Measurements from ENCODE around the gene AKAIN1.

Gene AKAIN1

GRCh38 chr18:5145168-5145825, 51.8 kb downstream of the AKAIN1 start:
- no peaks in the 10 kb centered on the region for H3K36me3 Mint-ChIP-seq
- peaks cover 14% of the 10 kb centered on the region for H3K27me3 Mint-ChIP-seq
- no peak overlapping the region for H3K27ac Mint-ChIP-seq
- H3K4me3 Mint-ChIP-seq, result no peak overlapping the region
- no peak for ATAC-seq
- peaks cover 13% of the 10 kb centered on the region for H3K4me1 Mint-ChIP-seq
- no peaks in the 10 kb centered on the region for H3K9me3 Mint-ChIP-seq

GRCh38 chr18:5144629-5145028, 52.4 kb downstream of the AKAIN1 start:
- Mint-ChIP-seq H3K9me3 (no peaks in the 10 kb centered on the region), H3K4me1 (peaks cover 13% of the 10 kb centered on the region), H3K27me3 (peaks cover 14% of the 10 kb centered on the region), H3K4me3 (no peak overlapping the region), H3K36me3 (no peaks in the 10 kb centered on the region), H3K27ac (no peak overlapping the region)
- no peak for ATAC-seq

- no peak for ATAC-seq
Observed at GRCh38 chr18:5142859-5143258, 54.2 kb downstream of the AKAIN1 start.

GRCh38 chr18:5142131-5142530, 54.9 kb downstream of the AKAIN1 start:
- H3K36me3 Mint-ChIP-seq, result no peaks in the 10 kb centered on the region
- H3K27ac Mint-ChIP-seq, result no peak overlapping the region
- H3K27me3 Mint-ChIP-seq, result peaks cover 15% of the 10 kb centered on the region
- no peaks in the 10 kb centered on the region for H3K9me3 Mint-ChIP-seq
- H3K4me3 Mint-ChIP-seq, result no peak overlapping the region
- peaks cover 13% of the 10 kb centered on the region for H3K4me1 Mint-ChIP-seq
- no peak for ATAC-seq

More at GRCh38 chr18:5142859-5143258, 54.2 kb downstream of the AKAIN1 start:
- Mint-ChIP-seq H3K4me1 (peaks cover 13% of the 10 kb centered on the region), H3K4me3 (no peak overlapping the region), H3K27ac (no peak overlapping the region), H3K9me3 (no peaks in the 10 kb centered on the region), H3K27me3 (peaks cover 14% of the 10 kb centered on the region), H3K36me3 (no peaks in the 10 kb centered on the region)

- H3K27ac Mint-ChIP-seq, result no peak overlapping the region
- no peaks in the 10 kb centered on the region for H3K36me3 Mint-ChIP-seq
- no peak overlapping the region for H3K4me3 Mint-ChIP-seq
- no peaks in the 10 kb centered on the region for H3K4me1 Mint-ChIP-seq
- ATAC-seq, result no peak
- no peaks in the 10 kb centered on the region for H3K9me3 Mint-ChIP-seq
- H3K27me3 Mint-ChIP-seq, result peaks cover 22% of the 10 kb centered on the region
Observed at GRCh38 chr18:5137261-5137660, 59.8 kb downstream of the AKAIN1 start.

- ATAC-seq, result peak; percentile 40
- H3K9me3 Mint-ChIP-seq, result no peaks in the 10 kb centered on the region
- H3K4me1 Mint-ChIP-seq, result no peaks in the 10 kb centered on the region
- H3K4me3 Mint-ChIP-seq, result no peak overlapping the region
- no peak overlapping the region for H3K27ac Mint-ChIP-seq
- H3K36me3 Mint-ChIP-seq, result no peaks in the 10 kb centered on the region
- peaks cover 10% of the 10 kb centered on the region for H3K27me3 Mint-ChIP-seq
Observed at GRCh38 chr18:5132987-5133386, 64.1 kb downstream of the AKAIN1 start.

GRCh38 chr18:5122272-5122671, 74.8 kb downstream of the AKAIN1 start:
- Mint-ChIP-seq H3K9me3 (peaks cover 32% of the 10 kb centered on the region), H3K4me3 (no peak overlapping the region), H3K36me3 (peaks cover 7% of the 10 kb centered on the region), H3K27ac (no peak overlapping the region), H3K27me3 (peaks cover 27% of the 10 kb centered on the region), H3K4me1 (no peaks in the 10 kb centered on the region)
- no peak for ATAC-seq

- Mint-ChIP-seq H3K36me3 (no peaks in the 10 kb centered on the region), H3K9me3 (peaks cover 8% of the 10 kb centered on the region), H3K4me1 (no peaks in the 10 kb centered on the region), H3K4me3 (no peak overlapping the region), H3K27me3 (peaks cover 27% of the 10 kb centered on the region), H3K27ac (no peak overlapping the region)
- no peak for ATAC-seq
Observed at GRCh38 chr18:5110266-5110665, 86.8 kb downstream of the AKAIN1 start.

- Mint-ChIP-seq H3K9me3 (no peaks in the 10 kb centered on the region), H3K27ac (no peak overlapping the region), H3K27me3 (peaks cover 11% of the 10 kb centered on the region), H3K36me3 (no peaks in the 10 kb centered on the region), H3K4me3 (no peak overlapping the region), H3K4me1 (no peaks in the 10 kb centered on the region)
- ATAC-seq, result no peak
Observed at GRCh38 chr18:5107988-5108387, 89.1 kb downstream of the AKAIN1 start.

- no peaks in the 10 kb centered on the region for H3K9me3 Mint-ChIP-seq
- H3K36me3 Mint-ChIP-seq, result no peaks in the 10 kb centered on the region
- no peaks in the 10 kb centered on the region for H3K4me1 Mint-ChIP-seq
- no peaks in the 10 kb centered on the region for H3K27me3 Mint-ChIP-seq
- no peak overlapping the region for H3K4me3 Mint-ChIP-seq
- H3K27ac Mint-ChIP-seq, result no peak overlapping the region
- no peak for ATAC-seq
Observed at GRCh38 chr18:5106730-5107129, 90.3 kb downstream of the AKAIN1 start.

GRCh38 chr18:5104246-5104645, 92.8 kb downstream of the AKAIN1 start:
- no peaks in the 10 kb centered on the region for H3K4me1 Mint-ChIP-seq
- no peak overlapping the region for H3K4me3 Mint-ChIP-seq
- no peaks in the 10 kb centered on the region for H3K27me3 Mint-ChIP-seq
- no peaks in the 10 kb centered on the region for H3K9me3 Mint-ChIP-seq
- no peak overlapping the region for H3K27ac Mint-ChIP-seq
- H3K36me3 Mint-ChIP-seq, result no peaks in the 10 kb centered on the region
- ATAC-seq, result no peak

- H3K27ac Mint-ChIP-seq, result no peak overlapping the region
- H3K4me3 Mint-ChIP-seq, result no peak overlapping the region
- H3K9me3 Mint-ChIP-seq, result no peaks in the 10 kb centered on the region
Observed at GRCh38 chr18:5103693-5104092, 93.4 kb downstream of the AKAIN1 start.

GRCh38 chr18:5103286-5103685, 93.8 kb downstream of the AKAIN1 start:
- Mint-ChIP-seq H3K4me1 (no peaks in the 10 kb centered on the region), H3K9me3 (no peaks in the 10 kb centered on the region), H3K4me3 (no peak overlapping the region), H3K36me3 (no peaks in the 10 kb centered on the region), H3K27me3 (no peaks in the 10 kb centered on the region), H3K27ac (no peak overlapping the region)
- ATAC-seq, result no peak

More at GRCh38 chr18:5103693-5104092, 93.4 kb downstream of the AKAIN1 start:
- H3K4me1 Mint-ChIP-seq, result no peaks in the 10 kb centered on the region
- H3K36me3 Mint-ChIP-seq, result no peaks in the 10 kb centered on the region
- no peaks in the 10 kb centered on the region for H3K27me3 Mint-ChIP-seq
- ATAC-seq, result no peak

- Mint-ChIP-seq H3K4me1 (no peaks in the 10 kb centered on the region), H3K36me3 (no peaks in the 10 kb centered on the region), H3K27ac (no peak overlapping the region), H3K27me3 (no peaks in the 10 kb centered on the region), H3K9me3 (peaks cover 6% of the 10 kb centered on the region), H3K4me3 (no peak overlapping the region)
- ATAC-seq, result no peak
Observed at GRCh38 chr18:5097116-5097703, 99.8 kb downstream of the AKAIN1 start.

- Mint-ChIP-seq H3K27ac (no peak overlapping the region), H3K4me1 (no peaks in the 10 kb centered on the region), H3K27me3 (no peaks in the 10 kb centered on the region), H3K36me3 (no peaks in the 10 kb centered on the region), H3K9me3 (peaks cover 6% of the 10 kb centered on the region), H3K4me3 (no peak overlapping the region)
- no peak for ATAC-seq
Observed at GRCh38 chr18:5095239-5095638, 101.8 kb downstream of the AKAIN1 start.

- ATAC-seq, result no peak
- Mint-ChIP-seq H3K36me3 (no peaks in the 10 kb centered on the region), H3K4me3 (no peak overlapping the region), H3K27me3 (no peaks in the 10 kb centered on the region), H3K27ac (no peak overlapping the region), H3K4me1 (no peaks in the 10 kb centered on the region), H3K9me3 (peaks cover 11% of the 10 kb centered on the region)
Observed at GRCh38 chr18:5093902-5094301, 103.2 kb downstream of the AKAIN1 start.
